GM12891 (cell line): ENCODE results near the gene SPAG17.

Source experiments
- DNase-seq: peaks from one replicate; pipeline ENCODE4 v3.0.0; 2011; ENCODE audit warnings: low spot score; ENCODE audit not compliant: insufficient read length
- FAIRE-seq: peaks from 2 replicates; lab custom pipeline; 2011; peaks lifted over from hg19 to GRCh38; lab: Jason Lieb, UNC
- PAX5 ChIP-seq: IDR thresholded peaks from 2 replicates; pipeline ENCODE4 v1.6.1; 2011; ENCODE audit warnings: low read length, moderate library complexity, mild to moderate bottlenecking; ENCODE audit not compliant: insufficient read depth, severe bottlenecking
- POLR2A ChIP-seq: IDR thresholded peaks from 2 replicates; pipeline ENCODE4 v1.6.1; 2011; ENCODE audit warnings: low read depth, low read length, control low read depth
- POLR2AphosphoS5 ChIP-seq: IDR thresholded peaks from 2 replicates; pipeline ENCODE4 v1.6.1; 2011; ENCODE audit warnings: low read depth, low read length, control low read depth
- POU2F2 ChIP-seq: IDR thresholded peaks from 2 replicates; pipeline ENCODE4 v1.6.1; 2011; ENCODE audit warnings: low read depth, mild to moderate bottlenecking, control low read depth, low read length, moderate library complexity
- SPI1 ChIP-seq: IDR thresholded peaks from 2 replicates; pipeline ENCODE4 v1.6.1; 2011; ENCODE audit warnings: low read depth, low read length, control low read depth
- TAF1 ChIP-seq: IDR thresholded peaks from 2 replicates; pipeline ENCODE4 v1.6.1; 2011; ENCODE audit warnings: low read depth, low read length, control low read depth

SPAG17 gene

GRCh38 chr1:118206966-118207365 lies 21.9 kb upstream of the SPAG17 start:
- DNase-seq (no peak), FAIRE-seq (no peak)
- TF ChIP-seq POLR2AphosphoS5 (no peak), PAX5 (no peak), POU2F2 (no peak)

GRCh38 chr1:118204648-118205047 lies 19.6 kb upstream of the SPAG17 start:
- no peak for DNase-seq
- TF ChIP-seq POLR2AphosphoS5 (no peak), PAX5 (no peak), TAF1 (no peak), SPI1 (no peak), POU2F2 (no peak), POLR2A (no peak)
- no peak for FAIRE-seq

- no peak for TF ChIP-seq SPI1
- DNase-seq = no peak
- no peak for FAIRE-seq
These were observed 19.1 kb upstream of the SPAG17 start for GRCh38 chr1:118204105-118204504.

- TF ChIP-seq POLR2A (no peak), POLR2AphosphoS5 (no peak), SPI1 (no peak), POU2F2 (no peak), TAF1 (no peak), PAX5 (no peak)
- FAIRE-seq = no peak
- DNase-seq = no peak
These were observed 17.1 kb upstream of the SPAG17 start for GRCh38 chr1:118202076-118202608.

GRCh38 chr1:118201524-118201923 lies 16.5 kb upstream of the SPAG17 start:
- DNase-seq (no peak), FAIRE-seq (no peak)
- TF ChIP-seq POLR2AphosphoS5 = no peak
- TF ChIP-seq POLR2A = no peak

- no peak for DNase-seq
- no peak for FAIRE-seq
- TF ChIP-seq POLR2A (no peak), PAX5 (no peak), SPI1 (no peak), TAF1 (no peak), POU2F2 (no peak), POLR2AphosphoS5 (no peak)
These were observed 15.8 kb upstream of the SPAG17 start for GRCh38 chr1:118200836-118201235.

- DNase-seq (no peak), FAIRE-seq (no peak)
- TF ChIP-seq PAX5 (no peak), POLR2A (no peak), POLR2AphosphoS5 (no peak), POU2F2 (no peak), TAF1 (no peak), SPI1 (no peak)
These were observed 5.5 kb upstream of the SPAG17 start for GRCh38 chr1:118190561-118190960.

GRCh38 chr1:118189564-118189963 lies 4.5 kb upstream of the SPAG17 start:
- TF ChIP-seq POLR2A (no peak), TAF1 (no peak), SPI1 (no peak), POU2F2 (no peak), POLR2AphosphoS5 (no peak), PAX5 (no peak)
- DNase-seq (no peak), FAIRE-seq (no peak)

GRCh38 chr1:118188411-118188810 lies 3.4 kb upstream of the SPAG17 start:
- DNase-seq (no peak), FAIRE-seq (no peak)
- no peak for TF ChIP-seq POU2F2
- TF ChIP-seq SPI1 = no peak
- TF ChIP-seq POLR2AphosphoS5 = no peak
- no peak for TF ChIP-seq PAX5
- no peak for TF ChIP-seq TAF1
- no peak for TF ChIP-seq POLR2A

GRCh38 chr1:118186026-118186425 lies 998 bp upstream of the SPAG17 start:
- no peak for DNase-seq
- FAIRE-seq = no peak
- TF ChIP-seq PAX5 (no peak), POLR2A (no peak), TAF1 (no peak), SPI1 (no peak), POU2F2 (no peak), POLR2AphosphoS5 (no peak)

GRCh38 chr1:118184739-118185083 lies 317 bp downstream of the SPAG17 start:
- FAIRE-seq = no peak
- no peak for TF ChIP-seq PAX5
- no peak for DNase-seq
